Activated CD4-positive, alpha-beta T cell treated with anti-CD3 and anti-CD28 coated beads for 1 hour (primary cell): Measurements from ENCODE around the gene SLC30A10.
"Not testable (repeated sequence)": the region's sequence is repeated elsewhere in the genome, so short reads cannot be mapped to it uniquely, and the experiment has no call there.

ENCODE experiments used
- DNase-seq: peaks from one replicate; pipeline ENCODE4 v3.0.0-alpha.2; 2020

The SLC30A10 gene

GRCh38 chr1:219926363-219926998 is 1.9 kb downstream of the SLC30A10 start:
- no peak for DNase-seq

- no peak for DNase-seq
Observed at GRCh38 chr1:219924342-219924741, 4.0 kb downstream of the SLC30A10 start.

GRCh38 chr1:219917851-219918466 is 10.4 kb downstream of the SLC30A10 start:
- DNase-seq: no peak

- DNase-seq: no peak
Observed at GRCh38 chr1:219917281-219917680, 11.1 kb downstream of the SLC30A10 start.

DNA sequence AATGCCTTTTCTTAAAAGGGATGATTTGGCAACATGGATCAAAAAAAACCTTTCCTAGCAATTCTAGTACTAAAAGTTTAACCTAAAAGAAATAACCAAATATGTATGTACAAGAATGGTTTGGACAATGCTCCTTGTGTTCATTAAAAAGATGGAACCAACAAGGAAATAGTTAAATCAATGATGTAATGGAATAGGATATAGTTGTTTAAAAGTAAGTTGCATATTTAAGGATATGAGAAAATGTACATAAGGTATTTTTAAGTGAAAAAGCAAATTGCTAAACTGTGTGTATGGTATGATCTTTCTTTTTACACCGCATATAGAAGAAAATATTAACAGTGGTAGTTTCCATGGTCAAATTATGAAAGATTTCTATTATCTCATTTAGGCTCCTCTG is 12.1 kb downstream of the SLC30A10 start:
- no peak for DNase-seq

DNA sequence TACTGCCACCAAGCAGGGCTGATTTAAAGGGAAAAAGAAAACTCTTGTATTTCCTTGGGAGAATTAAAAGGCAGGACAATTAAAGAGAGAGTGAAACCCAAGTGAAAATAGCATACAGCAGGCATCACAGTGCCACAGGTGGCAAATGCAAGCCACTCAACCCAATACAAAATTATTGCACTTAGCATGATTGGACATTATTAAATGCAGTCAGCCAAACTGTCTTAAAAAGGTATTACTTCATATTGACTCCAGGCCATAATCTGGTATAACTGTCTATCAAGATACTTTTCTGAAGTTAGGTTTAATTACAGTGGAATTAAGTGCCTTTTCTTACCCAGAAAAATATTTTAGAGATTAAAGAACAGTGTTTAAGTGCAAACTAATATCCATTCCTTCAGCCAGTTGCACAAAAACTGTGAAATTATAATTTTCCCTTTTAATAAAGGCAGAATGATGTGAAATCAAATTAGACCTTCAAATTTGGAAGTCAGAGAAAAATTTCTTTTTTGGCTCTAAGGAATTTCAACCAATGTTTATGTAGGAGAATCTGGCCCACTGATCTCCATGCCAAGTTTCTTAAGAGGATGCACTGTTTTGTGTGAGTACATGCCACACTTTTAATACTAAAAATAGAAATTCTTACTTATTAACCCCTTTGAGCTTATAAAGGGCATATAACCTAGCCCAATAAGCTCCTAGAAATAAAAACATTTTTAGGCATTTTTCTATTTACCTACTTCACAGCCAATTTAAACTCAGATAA is 15.2 kb downstream of the SLC30A10 start:
- DNase-seq: no peak

- DNase-seq: no peak
Observed at GRCh38 chr1:219910716-219911115, 17.6 kb downstream of the SLC30A10 start.

DNA sequence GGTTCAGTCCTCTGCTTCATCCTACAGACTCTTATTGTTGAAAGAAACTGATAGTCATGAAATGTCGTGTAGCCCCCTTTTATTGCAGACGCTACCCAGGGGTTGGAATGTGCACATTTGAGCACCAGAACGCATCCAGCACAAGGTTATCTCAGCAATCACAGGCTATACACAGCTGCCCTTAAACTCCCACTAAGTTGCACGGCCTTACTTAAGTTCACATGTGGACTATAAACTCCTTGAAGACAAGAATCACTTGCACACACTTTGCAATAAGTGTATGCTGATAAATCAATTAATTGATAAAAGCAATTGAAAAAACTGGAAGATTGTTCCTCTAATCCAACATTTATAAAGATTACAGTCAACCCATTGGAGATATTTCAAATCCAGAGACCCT is 18.9 kb downstream of the SLC30A10 start:
- DNase-seq: no peak

DNA sequence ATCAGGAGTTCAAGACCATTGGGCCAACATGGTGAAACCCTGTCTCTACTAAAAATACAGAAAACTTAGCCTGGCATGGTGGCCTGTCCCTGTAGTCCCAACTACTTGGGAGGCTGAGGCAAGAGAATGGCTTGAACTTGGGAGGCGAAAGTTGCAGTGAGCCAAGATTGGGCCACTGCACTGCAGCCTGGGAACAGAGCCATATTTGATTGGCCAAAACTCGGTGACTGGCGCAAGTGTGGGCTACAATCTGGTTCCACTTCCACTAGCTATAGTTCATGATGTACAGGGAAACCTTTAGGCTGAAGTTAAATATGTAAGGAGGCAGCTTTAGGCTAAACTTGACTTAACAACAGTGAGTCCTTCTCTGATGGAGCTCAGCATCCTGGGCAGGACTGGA is 20.2 kb downstream of the SLC30A10 start:
- no peak for DNase-seq

GRCh38 chr1:219907772-219908070 is 20.6 kb downstream of the SLC30A10 start:
- no peak for DNase-seq

GRCh38 chr1:219906924-219907771 is 21.2 kb downstream of the SLC30A10 start:
- DNase-seq: no peak

- DNase-seq: not testable (repeated sequence)
Observed at GRCh38 chr1:219906565-219906923, 21.8 kb downstream of the SLC30A10 start.

- no peak for DNase-seq
Observed at GRCh38 chr1:219905524-219905923, 22.8 kb downstream of the SLC30A10 start.

DNA sequence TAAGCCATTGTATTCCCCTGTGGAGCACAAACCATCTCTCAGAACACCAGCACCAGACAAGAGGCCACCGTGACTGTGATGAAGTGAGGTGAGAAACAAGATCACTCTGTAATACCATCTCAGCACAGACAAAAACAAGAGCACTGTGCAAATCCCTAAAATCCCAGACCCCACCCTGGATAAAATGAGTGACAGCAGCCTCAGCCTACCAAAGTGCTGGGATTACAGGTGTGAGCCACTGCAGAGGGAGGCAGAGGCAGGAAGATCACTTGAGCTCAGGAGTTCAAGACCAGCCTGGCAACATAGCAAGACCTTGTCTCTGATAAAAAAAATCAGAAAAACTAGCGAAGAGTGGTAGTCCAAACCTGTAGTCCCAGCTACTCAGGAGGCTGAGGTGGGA is 23.4 kb downstream of the SLC30A10 start:
- DNase-seq: no peak

- no peak for DNase-seq
Observed at GRCh38 chr1:219903353-219903871, 24.9 kb downstream of the SLC30A10 start.

GRCh38 chr1:219902951-219903350 is 25.4 kb downstream of the SLC30A10 start:
- DNase-seq: no peak

DNA sequence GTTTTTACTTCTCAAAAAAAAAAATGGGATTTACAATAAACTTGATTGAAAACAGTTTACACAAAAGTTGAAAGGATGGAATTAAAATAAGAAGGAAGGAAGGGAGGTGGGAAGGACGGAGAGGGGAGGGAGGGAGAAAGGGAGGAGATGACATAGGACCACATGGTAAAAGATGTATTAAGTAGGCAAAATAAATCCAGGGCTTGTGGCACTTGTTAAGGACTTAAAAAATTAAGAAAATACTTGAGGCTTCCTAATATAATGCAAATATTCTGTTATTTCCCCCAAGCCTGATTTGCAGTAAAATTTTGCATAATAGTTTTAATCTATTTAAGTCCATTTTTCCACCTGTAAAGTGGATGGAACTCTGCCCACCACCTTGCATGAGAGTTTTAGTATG is 27.5 kb downstream of the SLC30A10 start:
- DNase-seq: no peak

- DNase-seq: no peak
Observed at GRCh38 chr1:219900201-219900600, 28.2 kb downstream of the SLC30A10 start.

DNA sequence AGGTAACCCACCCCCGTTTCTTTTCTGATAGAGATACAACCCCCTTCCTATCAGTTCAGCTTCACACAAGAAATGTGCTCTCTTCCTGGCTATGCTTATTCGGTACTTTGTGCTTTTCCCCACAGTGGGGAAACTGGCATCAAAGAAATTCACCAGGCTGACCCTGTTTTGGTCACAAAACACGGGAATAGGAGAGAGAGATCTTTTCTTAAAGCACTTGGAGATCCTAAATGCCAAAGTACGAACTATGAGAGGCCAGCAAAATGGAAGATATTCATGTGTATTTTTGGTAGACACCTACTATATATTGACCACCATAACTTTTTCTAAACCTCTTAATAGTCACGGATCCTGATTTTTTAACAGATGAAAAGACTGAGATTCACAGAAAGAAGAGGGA is 30.0 kb downstream of the SLC30A10 start:
- DNase-seq: no peak

DNA sequence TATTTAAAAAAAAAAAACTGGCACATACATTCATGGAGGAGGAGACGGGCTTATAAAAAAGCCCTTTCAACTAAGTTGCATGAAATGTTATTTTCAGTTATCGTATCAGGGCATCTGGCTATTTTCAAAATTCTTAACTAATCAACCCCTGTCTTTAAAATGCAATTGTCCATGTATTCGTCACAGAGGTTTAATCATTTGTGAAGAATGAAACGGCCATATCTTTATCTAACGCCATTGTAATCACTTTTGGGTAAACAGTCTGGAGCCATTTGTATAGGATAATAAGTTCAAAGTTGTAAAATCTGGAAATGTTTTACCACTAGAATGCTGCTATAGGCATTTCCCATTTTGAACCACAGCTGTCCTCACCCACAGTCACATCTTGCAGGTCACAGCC is 30.4 kb downstream of the SLC30A10 start:
- no peak for DNase-seq

DNA sequence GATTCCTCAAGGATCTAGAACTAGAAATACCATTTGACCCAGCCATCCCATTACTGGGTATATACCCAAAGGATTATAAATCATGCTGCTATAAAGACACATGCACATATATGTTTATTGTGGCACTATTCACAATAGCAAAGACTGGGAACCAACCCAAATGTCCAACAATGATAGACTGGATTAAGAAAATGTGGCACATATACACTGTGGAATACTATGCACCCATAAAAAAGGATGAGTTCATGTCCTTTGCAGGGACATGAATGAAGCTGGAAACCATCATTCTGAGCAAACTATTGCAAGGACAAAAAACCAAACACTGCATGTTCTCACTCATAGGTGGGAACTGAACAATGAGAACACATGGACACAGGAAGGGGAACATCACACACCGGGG is 36.1 kb downstream of the SLC30A10 start:
- DNase-seq: not testable (repeated sequence)

- DNase-seq: not testable (repeated sequence)
Observed at GRCh38 chr1:219891846-219892245, 36.5 kb downstream of the SLC30A10 start.

DNA sequence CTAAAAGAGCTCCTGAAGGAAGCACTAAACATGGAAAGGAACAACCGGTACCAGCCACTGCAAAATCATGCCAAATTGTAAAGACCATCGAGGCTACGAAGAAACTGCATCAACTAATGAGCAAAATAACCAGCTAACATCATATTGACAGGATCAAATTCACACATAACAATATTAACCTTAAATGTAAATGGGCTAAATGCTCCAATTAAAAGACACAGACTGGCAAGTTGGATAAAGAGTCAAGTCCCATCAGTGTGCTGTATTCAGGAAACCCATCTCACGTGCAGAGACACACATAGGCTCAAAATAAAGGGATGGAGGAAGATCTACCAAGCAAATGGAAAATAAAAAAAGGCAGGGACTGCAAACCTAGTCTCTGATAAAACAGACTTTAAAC is 39.7 kb downstream of the SLC30A10 start:
- DNase-seq: not testable (repeated sequence)
